Lower leg skin (tissue), 3 donors: Measurements from ENCODE around the gene SERINC4.

ENCODE experiments used
- CTCF ChIP-seq, 3 donors: fragments of 450-650 bp; IDR thresholded peaks; one replicate each; pipeline ENCODE4 v1.5.1; 2016; ENCODE audit warnings: antibody characterized with exemption in 3 of 3, mild to moderate bottlenecking in 3 of 3, moderate library complexity in 2 of 3
- POLR2A ChIP-seq, 2 donors: fragments of 450-650 bp; IDR thresholded peaks; one replicate each; pipeline ENCODE4 v1.6.1; 2016 to 2017; ENCODE audit warnings: antibody characterized with exemption in 2 of 2, mild to moderate bottlenecking in 1 of 2, moderate library complexity in 1 of 2

- no peak for TF ChIP-seq CTCF (IDR thresholded peaks at IDR 0.05)
- TF ChIP-seq POLR2A (IDR thresholded peaks at IDR 0.05): no peak
Measured at GRCh38 chr15:43795997-43796396, 4.0 kb downstream of the SERINC4 start.
